Esophagus squamous epithelium (tissue), 5 donors: ENCODE results near the gene RARB. TPM values are rescaled to one million over a fixed set of nuclear protein-coding genes. Genes with fewer than 3 reads are reported as not detected.

Source experiments
- DNase-seq: peaks from one replicate; lab custom pipeline; 2025; lab: John Stamatoyannopoulos, UW
- H3K27ac ChIP-seq, 4 donors: fragments of 200-600 bp; sonication (generic); one replicate each; pipeline ENCODE4 v1.5.1; 2016 to 2019; ENCODE audit warnings: mild to moderate bottlenecking in 1 of 4
- H3K27me3 ChIP-seq, 4 donors: fragments of 200-600 bp; sonication (generic); 1 replicate in 3 of 4; 2 replicates in 1 of 4; pipeline versions ENCODE4 v1.5.1 to v1.6.0; 2017 to 2021; ENCODE audit warnings: antibody characterized with exemption in 1 of 4
- H3K36me3 ChIP-seq, 3 donors: fragments of 200-600 bp; sonication (generic); one replicate each; pipeline ENCODE4 v1.5.1; 2016 to 2019
- H3K4me1 ChIP-seq, 3 donors: fragments of 200-600 bp; sonication (generic); one replicate each; pipeline ENCODE4 v1.5.1; 2017 to 2019
- H3K4me3 ChIP-seq, 4 donors: fragments of 200-600 bp; sonication (generic); 1 replicate in 3 of 4; 2 replicates in 1 of 4; pipeline ENCODE4 v1.5.1; 2016 to 2019; ENCODE audit warnings: mild to moderate bottlenecking in 2 of 4, moderate library complexity in 1 of 4
- H3K9me3 ChIP-seq, 3 donors: fragments of 200-600 bp; sonication (generic); one replicate each; pipeline ENCODE4 v1.5.1; 2016 to 2019
- POLR2A ChIP-seq, 4 donors: fragments of 450-650 bp; IDR thresholded peaks; one replicate each; pipeline ENCODE4 v1.6.1; 2017; ENCODE audit warnings: antibody characterized with exemption in 4 of 4, mild to moderate bottlenecking in 4 of 4, moderate library complexity in 3 of 4
- WGBS, 2 donors: methylation state at CpG; one replicate each; pipeline ENCODE4 v1.1.5; 2018; 5-methylcytosine and 5-hydroxymethylcytosine counted together
- intact Hi-C: fragments of 100-400 bp; cut with DNase I; formaldehyde crosslinking; loops from one replicate; pipeline ENCODE4 v1.15.0; 2022
- total RNA-seq, 4 donors: library from RNA; depleted of rRNA; stranded (reverse); fragments of >200 nt; gene quantifications; one replicate each; pipeline ENCODE4 v1.1.0, GENCODE V29; 2016
- TF ChIP-seq, protein P1 (sequence below), 6 experiments: fragments of 450-650 bp in 4 of 6; fragments of 200-600 bp in 2 of 6; sonication (generic) in 2 of 6; IDR thresholded peaks; one replicate each; pipeline ENCODE4 v1.5.1; 2016 to 2019; ENCODE audit warnings: antibody characterized with exemption in 6 of 6, mild to moderate bottlenecking in 4 of 6, moderate library complexity in 4 of 6
- donor health status: DM: yes; HTN: yes; CAD: no.

The RARB gene
- total RNA-seq, 4 donors from 2014 or later = 1.9 to 9.0 (median 3.5) TPM

GRCh38 chr3:25495726-25496253 lies 67.7 kb downstream of the RARB start:
- TF ChIP-seq, protein P1, sequence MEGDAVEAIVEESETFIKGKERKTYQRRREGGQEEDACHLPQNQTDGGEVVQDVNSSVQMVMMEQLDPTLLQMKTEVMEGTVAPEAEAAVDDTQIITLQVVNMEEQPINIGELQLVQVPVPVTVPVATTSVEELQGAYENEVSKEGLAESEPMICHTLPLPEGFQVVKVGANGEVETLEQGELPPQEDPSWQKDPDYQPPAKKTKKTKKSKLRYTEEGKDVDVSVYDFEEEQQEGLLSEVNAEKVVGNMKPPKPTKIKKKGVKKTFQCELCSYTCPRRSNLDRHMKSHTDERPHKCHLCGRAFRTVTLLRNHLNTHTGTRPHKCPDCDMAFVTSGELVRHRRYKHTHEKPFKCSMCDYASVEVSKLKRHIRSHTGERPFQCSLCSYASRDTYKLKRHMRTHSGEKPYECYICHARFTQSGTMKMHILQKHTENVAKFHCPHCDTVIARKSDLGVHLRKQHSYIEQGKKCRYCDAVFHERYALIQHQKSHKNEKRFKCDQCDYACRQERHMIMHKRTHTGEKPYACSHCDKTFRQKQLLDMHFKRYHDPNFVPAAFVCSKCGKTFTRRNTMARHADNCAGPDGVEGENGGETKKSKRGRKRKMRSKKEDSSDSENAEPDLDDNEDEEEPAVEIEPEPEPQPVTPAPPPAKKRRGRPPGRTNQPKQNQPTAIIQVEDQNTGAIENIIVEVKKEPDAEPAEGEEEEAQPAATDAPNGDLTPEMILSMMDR (IDR thresholded peaks at IDR 0.05) = no peak
- no peak for TF ChIP-seq POLR2A (IDR thresholded peaks at IDR 0.05)
- WGBS, 2 donors = 61 to 73% methylated on average over 5 of the region's 5 CpGs
- no peaks in the 10 kb centered on the region for H3K4me1 ChIP-seq
- H3K36me3 ChIP-seq = no peaks in the 10 kb centered on the region
- H3K27me3 ChIP-seq = no peaks in the 10 kb centered on the region
- H3K4me3 ChIP-seq = no peak overlapping the region
- peaks cover 0 to 51% (median 30%) of the 10 kb centered on the region in 3 donors for H3K9me3 ChIP-seq
- intact Hi-C loops = no loop called here
- H3K27ac ChIP-seq = no peak overlapping the region
- no peak for DNase-seq

DNA sequence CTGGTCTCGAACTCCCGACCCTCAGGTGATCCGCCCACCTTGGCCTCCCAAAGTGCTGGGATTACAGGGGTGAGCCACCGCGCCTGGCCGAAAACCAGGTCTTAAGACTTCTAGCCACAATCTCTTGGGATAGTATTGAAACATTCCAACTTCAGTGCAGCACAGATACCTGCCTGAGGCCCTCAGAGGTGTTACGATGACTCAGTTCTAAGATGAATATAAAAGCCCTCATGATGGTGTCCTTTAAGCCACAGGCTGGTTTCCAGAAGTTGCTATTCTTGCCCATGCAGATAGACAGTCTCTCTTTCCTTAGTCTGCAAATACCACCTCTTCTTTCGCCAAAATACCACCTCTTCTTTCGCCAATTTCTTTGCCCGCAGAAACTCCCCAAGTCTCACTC lies 69.0 kb downstream of the RARB start:
- WGBS, 2 donors = 92% methylated on average over 7 to 10 of the region's 10 CpGs
- Histone ChIP-seq H3K36me3 (peaks cover 0 to 10% (median 0%) of the 10 kb centered on the region in 3 donors), H3K4me3 (no peak overlapping the region), H3K27me3 (no peaks in the 10 kb centered on the region), H3K27ac (no peak overlapping the region), H3K9me3 (peaks cover 0 to 41% (median 30%) of the 10 kb centered on the region in 3 donors), H3K4me1 (no peaks in the 10 kb centered on the region)
- TF ChIP-seq, protein P1 (IDR thresholded peaks at IDR 0.05) = no peak
- no peak for TF ChIP-seq POLR2A (IDR thresholded peaks at IDR 0.05)
- no peak for DNase-seq
- intact Hi-C loops = no loop called here

- intact Hi-C loops = no loop called here
- WGBS, 2 donors = 70 to 83% methylated on average over 5 of the region's 5 CpGs
These were observed 72.7 kb downstream of the RARB start for GRCh38 chr3:25500706-25501210.

DNA sequence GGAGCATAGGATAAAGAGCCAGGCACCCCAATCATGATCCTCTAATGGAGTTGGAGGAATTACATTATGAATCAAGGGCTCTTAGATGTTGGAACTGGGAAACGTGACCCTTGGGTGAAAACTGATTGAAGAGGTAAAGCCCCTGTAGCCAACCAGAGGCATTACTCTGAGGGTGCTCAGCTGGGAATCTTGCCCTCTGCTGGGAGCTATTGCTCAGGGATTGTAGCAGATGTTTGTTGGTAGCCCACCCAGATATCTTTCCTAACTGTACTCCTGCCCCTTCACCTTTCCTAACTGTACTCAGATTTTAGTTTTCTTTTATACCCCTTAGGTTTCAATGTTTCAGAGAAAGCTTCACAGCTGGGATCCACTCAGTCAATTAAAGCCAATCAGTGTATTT lies 74.2 kb downstream of the RARB start:
- WGBS, 2 donors = 83 to 100% methylated on average over 1 of the region's 1 CpG
- no peak overlapping the region for H3K27ac ChIP-seq
- H3K9me3 ChIP-seq = no peaks in the 10 kb centered on the region
- no peak overlapping the region for H3K4me3 ChIP-seq
- H3K27me3 ChIP-seq = no peaks in the 10 kb centered on the region
- TF ChIP-seq, protein P1 (IDR thresholded peaks at IDR 0.05) = no peak
- TF ChIP-seq POLR2A (IDR thresholded peaks at IDR 0.05) = no peak
- no peak for DNase-seq
- H3K4me1 ChIP-seq = peaks cover 0 to 6% (median 0%) of the 10 kb centered on the region in 3 donors
- intact Hi-C loops = no loop called here
- H3K36me3 ChIP-seq = peaks cover 0 to 26% (median 0%) of the 10 kb centered on the region in 3 donors

More at GRCh38 chr3:25500706-25501210, 72.7 kb downstream of the RARB start:
- H3K27me3 ChIP-seq = no peaks in the 10 kb centered on the region
- H3K4me1 ChIP-seq = no peaks in the 10 kb centered on the region
- no peak for TF ChIP-seq POLR2A (IDR thresholded peaks at IDR 0.05)
- DNase-seq = no peak
- peaks cover 0 to 26% (median 0%) of the 10 kb centered on the region in 3 donors for H3K36me3 ChIP-seq
- no peak overlapping the region for H3K27ac ChIP-seq
- no peak overlapping the region for H3K4me3 ChIP-seq
- H3K9me3 ChIP-seq = peaks cover 0 to 9% (median 3%) of the 10 kb centered on the region in 3 donors

- H3K4me1 ChIP-seq = peaks cover 0 to 22% (median 0%) of the 10 kb centered on the region in 3 donors
- intact Hi-C loops = no loop called here
- no peak for DNase-seq
- no peak overlapping the region for H3K4me3 ChIP-seq
- TF ChIP-seq POLR2A (IDR thresholded peaks at IDR 0.05) = no peak
- TF ChIP-seq, protein P1 (IDR thresholded peaks at IDR 0.05) = no peak
- no peaks in the 10 kb centered on the region for H3K9me3 ChIP-seq
- H3K27ac ChIP-seq = no peak overlapping the region
- WGBS, 2 donors = 85 to 87% methylated on average over 3 to 4 of the region's 4 CpGs
- peaks cover 0 to 26% (median 0%) of the 10 kb centered on the region in 3 donors for H3K36me3 ChIP-seq
- H3K27me3 ChIP-seq = no peaks in the 10 kb centered on the region
These were observed 75.8 kb downstream of the RARB start for GRCh38 chr3:25503898-25504301.
